GM19240 (cell line): ENCODE data around the gene GMPPA.

Source experiments
- DNase-seq: peaks from one replicate; pipeline ENCODE4 v3.0.0; 2011; ENCODE audit warnings: low spot score; ENCODE audit not compliant: insufficient read length

Gene GMPPA

DNA sequence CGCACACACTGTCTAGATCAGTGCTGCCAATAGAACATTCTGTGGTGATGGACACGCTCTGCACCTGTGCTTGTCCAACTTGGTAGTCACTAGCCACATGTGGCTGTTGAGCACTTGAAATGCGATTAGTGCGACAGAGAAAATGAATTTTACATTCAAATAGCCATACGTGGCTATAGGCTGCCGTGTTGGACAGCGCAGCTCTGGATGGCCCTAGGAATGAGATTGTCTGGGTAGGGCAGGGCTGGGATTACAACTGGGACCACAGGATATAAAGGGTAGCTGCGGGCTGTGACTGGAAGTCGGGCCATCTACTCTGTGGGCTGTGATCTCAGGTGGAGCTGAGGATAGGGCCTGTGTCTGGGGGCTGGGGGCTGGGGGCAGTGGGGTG lies 20.8 kb downstream of the GMPPA start:
- no peak for DNase-seq

DNA sequence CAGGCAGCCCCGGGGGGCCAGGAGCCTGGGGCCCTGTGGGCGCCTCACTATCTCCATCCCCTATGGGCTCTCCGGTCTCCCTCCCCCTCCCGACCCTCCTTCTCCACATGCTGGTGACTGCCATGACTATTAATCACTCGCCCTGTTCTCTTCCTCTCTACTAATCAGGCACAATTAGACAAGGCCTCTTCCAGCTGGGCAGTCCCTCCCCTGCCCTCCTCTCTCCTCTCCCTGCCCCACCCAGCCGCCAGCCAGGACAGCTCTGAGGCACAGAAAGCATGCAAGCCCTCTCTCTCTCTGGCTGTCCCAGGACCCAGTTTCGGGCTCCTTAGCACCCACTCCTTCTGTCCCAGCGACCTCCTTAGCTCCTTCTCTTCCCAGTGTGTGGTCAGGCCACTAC lies 21.4 kb downstream of the GMPPA start:
- no peak for DNase-seq

DNA sequence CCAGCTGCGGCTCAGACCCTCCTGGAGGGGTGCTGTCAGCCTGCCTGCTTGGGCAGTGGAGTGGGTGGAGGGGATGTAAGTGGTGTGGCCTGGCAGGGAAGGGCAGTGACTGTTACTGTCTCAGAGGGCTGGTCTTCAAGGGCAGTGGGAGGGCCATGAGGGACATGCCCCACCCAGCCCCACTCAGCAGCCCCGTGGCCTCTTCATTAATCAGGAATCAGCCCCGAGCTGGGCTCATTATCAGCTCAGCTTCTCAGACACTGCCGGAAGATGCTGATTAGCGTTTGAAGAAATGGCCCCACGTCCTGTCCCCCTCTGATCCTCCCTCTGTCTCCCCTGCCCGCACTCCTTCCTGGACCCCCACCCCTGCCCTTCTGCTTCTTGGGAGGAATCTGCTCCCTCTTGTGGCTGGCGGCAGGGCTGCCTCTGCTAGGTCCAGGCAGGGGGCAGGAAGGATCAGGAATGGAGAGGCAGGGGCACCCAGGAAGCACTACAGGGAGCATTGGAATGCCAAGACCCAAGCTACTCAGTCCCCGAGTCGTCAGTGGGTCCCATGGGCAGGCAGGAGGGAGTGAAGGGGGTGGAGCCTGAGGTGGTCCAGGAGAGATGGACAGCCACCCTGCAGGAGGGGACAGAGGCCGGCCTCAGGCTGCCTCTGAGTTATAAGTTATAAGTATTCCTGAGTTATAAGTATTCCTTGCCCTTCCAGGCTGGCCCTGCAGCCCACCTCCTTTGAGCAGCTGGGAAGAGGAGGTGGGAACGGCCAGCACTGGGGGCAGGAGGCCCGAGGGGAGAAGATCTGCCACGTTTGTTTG lies 22.6 kb downstream of the GMPPA start:
- DNase-seq = no peak

DNA sequence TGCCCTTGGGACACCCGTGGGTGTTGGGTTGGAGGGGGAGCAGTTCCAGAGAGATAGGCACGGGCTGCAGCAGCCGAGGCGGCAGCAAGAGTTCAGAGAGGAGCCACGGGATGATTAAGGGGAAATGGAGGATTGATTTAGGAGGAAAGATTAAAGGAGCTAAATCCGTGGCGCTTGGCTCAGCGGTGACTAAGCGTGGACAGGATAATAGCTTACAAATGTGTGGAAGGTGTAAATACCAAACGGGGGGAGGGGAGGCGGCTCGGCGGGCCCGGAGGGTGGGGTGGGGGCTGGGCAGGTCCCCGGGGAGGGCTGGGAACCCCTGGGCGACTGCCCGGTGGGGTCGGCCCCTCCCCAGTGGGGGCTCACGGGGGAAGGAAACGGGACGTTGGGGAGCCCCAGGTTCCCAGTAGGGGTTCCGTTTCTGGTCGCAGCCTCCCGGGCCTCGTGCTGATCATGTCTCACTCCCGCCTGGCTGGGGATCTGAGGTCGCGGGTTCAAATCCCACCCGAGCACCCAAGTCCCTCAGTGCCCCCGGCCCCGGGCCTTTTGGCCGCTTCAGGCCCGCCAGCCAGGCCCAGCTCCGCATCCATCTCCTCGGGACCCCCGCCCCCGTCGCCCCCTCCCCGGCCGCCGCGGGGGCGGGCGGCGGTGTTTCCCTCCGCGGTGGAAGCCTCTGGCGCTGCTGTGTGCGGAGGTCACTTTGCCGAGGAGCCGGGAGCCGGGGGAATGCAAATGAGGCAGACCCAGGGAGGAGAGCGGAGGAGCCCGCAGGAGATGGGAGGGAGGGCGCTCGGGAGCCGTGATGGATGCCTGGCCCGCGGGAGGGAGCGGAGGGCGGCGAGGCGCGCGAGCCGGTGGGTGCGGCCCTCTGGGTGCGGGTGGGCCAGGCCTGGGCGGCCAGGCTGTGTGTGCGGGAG lies 23.7 kb downstream of the GMPPA start:
- no peak for DNase-seq

DNA sequence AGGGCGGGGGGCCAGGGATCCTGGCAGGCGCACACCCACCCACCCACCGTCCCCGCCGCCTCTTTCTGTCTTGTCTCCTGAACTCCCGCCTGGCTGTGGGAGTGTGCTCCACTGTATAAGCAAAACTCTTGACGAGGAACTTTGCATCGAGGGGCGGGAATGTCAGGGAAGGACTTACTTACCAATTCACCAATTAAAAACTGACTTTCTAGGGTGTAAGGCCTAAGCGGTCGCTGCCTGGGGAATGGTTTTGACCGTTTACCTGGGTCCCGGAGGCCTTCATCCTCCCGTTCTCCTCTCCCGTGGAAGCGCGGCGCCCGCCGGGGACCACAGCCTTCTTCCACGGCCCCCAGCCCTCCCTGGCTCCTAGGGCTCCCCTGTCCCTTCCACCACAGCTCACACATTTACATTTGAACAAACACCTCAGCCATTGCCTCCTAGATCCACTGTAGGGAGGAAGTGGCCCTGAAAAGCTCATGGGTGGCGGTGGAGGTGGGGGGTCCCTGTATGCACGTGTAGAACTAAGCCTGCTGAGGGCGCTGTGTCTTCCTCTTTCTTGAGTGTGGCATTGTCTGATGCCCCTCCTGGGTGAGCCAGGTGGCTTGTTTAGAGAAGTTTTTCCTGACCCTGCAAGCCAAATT lies 24.5 kb downstream of the GMPPA start:
- DNase-seq = no peak

DNA sequence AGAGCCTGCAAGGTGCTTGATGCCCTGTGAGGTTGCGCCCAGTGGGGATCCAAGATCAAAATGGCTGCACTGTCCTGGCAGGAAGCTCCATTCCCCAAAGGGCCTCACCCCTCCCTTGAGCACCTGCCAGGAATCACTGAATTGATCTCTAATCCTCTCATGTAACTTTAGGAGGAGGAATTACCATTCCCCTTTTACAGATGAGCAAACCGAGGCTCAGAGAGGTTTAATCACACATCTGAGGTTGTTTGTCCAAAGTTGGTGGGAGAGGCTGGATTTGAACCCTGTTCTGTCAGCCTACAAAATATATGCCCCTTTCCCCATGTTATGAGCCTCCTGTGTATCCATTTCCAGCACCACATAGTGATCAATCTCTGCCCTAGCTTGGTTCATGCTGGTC lies 26.1 kb downstream of the GMPPA start:
- DNase-seq = no peak

DNA sequence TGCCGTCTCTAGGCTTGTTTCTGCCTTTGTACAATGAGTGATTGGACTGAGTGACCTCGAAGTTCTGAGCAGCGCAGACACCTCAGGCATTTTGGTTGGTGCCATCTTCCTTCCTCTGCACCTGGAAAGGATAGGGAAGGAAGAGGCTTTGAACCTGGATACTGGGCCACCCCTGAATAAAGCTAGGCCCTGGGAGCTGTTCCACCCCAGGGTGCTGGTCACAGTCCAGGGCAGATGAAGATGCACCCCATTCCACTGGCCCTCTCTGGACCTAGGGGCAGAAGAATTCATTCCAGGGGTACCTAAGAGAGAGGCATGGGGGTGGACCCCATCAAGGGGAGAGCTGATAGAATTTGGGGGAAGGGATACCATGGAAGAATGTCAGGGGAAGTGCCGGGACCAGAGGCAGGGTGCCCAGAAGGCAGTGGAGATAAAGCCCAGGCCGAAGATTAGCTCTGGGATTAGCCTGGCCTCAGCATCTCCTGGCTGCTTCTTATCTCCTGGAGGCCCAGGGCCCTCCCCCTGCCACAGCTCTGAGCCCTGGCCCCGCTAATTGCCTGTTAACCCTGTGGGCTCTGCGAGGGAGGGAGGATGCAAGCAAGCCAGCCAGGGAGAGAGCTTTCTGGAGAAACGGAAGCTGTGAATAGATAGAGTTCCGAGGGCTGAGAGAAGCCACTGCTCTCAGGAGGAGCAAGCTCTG lies 27.0 kb downstream of the GMPPA start:
- no peak for DNase-seq

DNA sequence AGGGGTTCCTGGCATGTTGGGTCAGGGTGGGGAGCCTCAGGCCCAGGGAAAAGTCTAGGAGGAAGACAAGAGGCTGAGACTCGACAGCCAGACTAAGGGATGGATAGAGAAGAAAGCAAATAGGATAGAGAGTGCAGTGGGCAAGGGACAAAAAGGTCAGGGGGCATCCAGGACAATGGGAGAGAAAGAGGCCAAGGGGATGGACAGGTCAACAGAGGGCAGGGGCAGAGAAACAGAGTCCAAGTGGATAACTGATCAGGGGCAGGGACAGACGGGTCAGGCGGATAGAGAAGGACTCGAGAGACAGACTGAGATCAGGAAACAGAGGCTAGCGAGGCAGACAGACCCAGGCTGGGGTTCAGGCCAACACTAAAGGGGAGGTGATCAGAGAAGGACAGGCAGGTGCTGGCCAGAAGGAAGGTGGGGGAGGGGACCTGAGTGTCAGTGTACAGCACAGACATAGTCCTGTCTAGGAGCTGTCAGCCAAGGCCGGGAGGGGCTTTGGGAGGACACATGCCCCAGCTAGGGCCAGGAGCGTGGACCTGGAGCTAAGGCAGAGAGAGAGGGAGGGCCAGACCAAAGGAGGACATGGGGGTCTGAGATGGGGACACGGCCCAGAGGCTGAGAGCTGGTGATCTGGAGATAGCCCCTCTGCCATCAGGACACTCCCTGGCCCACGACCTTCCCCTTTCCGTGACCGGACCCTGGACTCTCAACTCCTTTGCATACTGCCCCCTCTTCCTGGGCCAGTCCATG lies 27.8 kb downstream of the GMPPA start:
- no peak for DNase-seq

DNA sequence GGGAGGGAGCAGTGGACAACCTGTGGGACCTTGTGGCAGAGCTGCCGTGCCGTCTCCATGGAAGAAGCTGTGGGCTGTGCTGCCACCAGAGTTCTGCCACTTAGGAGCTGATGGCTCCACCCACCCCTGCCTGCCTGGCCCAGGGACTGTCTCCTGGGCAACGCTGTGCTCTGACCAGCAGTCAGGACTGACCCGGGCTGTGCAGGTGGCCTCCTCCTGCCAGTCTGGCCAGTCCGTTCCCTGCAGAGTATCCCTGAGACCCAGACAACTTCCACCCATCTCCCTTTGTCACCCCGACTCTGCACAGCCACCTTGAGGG lies 28.3 kb downstream of the GMPPA start:
- DNase-seq = no peak

DNA sequence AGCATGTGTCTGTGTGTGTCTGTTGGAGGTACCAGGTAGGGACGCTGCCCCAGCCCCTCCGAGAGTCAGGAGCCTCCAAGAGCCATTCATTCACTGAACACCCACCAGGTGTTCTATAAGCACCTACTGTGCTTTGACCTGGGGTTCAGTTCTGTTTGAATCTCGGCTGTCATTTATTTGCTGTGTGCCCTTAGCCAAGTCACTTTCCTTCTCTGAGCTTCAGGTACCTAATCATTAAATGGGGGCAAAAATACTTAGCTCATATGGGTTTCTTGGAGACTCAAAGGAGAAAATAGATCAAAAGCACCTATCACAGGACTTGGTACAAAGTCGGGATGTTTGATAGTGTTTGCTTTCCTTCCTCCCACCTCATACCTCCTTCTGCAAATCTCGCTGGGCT lies 28.8 kb downstream of the GMPPA start:
- no peak for DNase-seq

DNA sequence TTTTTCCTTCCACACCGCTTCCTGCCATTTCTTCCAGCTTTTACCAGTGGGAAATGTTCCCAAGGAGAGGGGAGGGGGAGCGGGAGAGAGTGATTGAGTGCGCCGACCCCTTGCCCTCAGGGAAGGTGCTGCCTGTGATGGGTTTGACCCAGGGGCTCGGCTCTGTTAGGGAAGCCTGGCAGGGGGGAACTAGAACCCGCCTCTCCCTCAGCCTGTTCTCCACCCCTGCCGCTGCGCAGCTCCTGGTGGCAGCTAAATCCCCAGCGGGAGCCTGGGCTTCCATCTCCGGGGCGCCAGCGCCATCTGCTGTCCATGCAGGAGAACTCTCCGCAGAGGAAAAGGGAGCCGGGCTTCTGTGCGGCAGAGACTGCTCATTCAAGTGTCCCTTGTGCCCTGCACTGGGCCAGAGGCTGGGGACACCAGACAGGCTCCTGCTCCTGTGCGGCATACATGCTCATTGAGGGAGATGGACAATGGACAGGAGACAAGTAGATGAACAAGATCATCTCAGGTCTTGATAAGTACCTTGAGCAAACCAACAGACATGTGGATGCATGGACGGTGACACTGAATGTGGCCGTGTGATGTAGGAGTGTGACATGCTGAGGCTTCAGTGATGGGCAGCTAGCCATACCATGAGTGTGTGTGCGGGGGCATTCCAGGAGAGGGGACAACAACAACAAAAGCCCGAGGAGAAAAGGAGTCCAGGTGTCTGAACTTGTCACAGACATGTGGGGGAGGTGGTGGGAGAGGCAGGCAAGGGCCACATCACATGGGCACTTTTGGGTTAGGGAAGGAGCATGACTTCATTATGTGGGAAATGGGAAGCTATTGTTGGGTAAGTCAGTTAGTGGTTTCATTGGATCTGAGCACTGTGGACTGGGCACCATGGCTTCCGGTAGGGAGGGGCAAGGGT lies 31.6 kb downstream of the GMPPA start:
- peak; percentile 98 for DNase-seq

DNA sequence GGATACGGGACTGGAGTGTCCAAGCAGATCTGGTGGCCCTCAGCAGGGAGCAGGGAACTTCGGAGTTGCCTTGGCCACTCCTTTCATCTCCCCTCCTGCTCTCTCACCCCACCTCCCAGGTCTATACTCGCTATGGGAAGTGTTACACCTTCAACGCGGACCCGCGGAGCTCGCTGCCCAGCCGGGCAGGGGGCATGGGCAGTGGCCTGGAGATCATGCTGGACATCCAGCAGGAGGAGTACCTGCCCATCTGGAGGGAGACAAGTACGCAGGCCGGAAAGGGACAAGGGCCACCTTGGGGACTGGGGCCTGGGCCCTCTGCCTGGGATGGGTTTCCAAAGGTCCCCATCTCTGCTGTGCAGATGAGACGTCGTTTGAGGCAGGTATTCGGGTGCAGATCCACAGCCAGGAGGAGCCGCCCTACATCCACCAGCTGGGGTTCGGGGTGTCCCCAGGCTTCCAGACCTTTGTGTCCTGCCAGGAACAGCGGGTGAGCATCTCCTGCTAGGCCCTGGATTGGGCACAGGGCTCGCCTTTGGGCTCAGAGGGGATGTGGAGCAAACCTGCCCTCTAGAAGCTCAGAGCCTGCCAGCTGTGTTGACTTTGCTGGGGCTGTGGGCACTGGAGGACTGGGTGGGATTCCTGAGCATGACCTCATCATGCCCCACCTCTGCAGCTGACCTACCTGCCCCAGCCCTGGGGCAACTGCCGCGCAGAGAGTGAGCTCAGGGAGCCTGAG lies 33.1 kb downstream of the GMPPA start:
- no peak for DNase-seq

DNA sequence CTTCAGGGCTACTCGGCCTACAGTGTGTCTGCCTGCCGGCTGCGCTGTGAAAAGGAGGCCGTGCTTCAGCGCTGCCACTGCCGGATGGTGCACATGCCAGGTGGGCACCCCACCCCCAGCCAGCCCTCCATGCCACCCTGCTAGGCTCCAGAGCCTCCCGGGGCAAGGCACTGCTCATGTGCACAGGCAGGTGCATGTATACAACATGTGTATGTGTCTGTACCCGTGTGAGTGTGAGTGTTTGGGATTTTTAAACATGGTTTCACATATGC lies 33.6 kb downstream of the GMPPA start:
- no peak for DNase-seq

DNA sequence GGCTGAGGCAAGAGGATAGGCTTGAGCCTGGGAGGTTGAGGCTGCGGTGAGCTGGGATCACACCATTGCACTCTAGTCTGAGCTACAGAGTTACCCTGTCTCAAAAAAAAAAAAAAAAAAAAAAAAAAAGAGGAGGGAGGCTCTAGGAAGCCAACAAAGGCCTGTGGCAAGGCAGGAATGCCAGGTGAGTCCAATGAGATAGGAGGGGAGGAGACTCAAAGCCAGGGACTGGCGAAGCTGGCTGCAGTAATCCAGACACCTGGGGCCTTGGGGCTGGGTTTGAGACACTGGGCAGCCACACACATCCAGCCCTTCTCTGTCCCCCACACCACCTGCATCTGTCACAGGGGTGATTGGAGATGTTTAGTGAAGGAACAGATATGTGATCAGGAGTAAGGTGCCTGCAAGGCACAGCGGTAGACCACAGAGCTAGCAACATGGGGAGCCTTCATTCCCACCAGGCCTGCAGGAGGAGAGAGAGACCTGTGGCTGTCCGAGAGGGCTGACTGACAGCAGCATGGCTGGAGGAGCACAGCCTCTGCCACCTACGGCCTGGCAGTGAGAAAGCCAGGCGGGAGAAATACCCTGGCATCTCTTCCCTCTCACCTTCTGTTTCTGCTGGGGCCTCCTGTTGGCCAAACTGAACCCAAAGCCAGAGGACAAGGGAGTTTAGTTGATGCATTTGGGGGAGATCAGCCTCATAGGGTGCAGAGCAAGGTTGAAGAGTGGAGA lies 35.4 kb downstream of the GMPPA start:
- DNase-seq = no peak

DNA sequence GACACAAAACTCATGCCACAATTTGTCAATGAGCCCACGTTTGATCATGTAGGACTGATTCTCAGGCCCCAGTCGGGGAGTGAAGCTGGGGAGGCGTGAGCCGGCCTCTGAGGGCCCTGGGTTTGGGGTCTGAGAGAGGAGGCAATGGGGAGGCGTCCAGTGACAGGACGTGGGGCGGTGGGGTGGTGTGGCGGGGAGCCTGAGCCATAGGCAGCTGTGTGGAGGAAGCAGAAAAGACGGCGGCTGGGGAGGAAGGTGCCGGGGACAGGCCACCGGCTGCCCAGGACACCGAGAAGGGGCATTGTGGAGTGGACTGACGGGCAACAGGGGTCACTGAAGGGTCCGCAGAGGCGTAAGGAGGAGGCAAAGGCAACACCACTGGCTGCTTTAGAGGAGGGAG lies 37.7 kb downstream of the GMPPA start:
- no peak for DNase-seq

DNA sequence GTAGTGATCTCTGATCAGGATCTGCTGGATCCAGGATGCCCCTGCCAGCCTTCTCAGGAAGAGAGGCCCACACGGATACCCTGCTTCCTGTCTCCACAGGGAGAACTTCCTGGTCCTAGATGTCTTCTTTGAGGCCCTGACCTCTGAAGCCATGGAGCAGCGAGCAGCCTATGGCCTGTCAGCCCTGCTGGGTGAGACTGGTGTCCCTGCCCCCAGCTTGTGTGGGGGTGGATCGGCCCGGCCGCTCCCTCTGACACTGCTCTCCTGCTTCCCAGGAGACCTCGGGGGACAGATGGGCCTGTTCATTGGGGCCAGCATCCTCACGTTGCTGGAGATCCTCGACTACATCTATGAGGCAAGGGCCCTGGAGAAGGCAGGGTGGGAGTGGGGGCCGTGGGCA lies 38.3 kb downstream of the GMPPA start:
- DNase-seq = no peak

DNA sequence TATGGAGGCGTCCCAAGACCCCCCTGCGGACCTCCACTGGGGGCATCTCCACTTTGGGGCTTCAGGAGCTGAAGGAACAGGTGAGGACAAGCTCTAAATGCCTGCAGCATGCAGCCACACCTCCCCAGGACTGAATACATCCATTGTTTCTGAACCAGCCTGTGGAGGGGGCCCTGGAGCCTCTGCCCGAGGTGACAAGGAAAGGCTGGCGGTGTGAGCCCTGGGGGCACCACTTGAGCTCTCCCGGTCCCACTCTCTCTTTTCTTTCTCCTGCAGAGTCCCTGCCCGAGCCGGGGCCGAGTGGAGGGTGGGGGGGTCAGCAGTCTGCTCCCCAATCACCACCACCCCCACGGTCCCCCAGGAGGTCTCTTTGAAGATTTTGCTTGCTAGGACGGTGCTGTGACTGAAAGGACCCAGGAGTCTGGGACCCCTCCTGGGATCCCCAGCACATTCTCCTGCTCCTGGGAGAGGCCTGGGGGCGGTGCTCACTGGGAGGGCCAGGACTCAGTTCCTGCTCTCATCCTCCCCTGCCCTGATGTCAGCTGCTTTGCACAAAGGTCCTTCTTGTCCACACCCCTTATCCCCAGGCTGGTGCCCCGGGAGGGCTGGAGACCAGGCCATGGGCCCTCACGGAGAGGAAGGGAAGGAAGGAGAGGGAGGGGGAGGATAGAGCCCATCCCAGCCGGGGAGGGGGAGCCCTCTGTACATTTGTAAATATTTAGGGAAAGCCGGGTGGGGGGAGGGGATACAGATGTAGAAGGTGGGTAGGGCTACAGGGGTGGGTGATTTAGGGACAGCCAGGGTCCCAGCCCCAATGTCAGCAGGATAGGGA lies 39.2 kb downstream of the GMPPA start:
- DNase-seq = no peak

DNA sequence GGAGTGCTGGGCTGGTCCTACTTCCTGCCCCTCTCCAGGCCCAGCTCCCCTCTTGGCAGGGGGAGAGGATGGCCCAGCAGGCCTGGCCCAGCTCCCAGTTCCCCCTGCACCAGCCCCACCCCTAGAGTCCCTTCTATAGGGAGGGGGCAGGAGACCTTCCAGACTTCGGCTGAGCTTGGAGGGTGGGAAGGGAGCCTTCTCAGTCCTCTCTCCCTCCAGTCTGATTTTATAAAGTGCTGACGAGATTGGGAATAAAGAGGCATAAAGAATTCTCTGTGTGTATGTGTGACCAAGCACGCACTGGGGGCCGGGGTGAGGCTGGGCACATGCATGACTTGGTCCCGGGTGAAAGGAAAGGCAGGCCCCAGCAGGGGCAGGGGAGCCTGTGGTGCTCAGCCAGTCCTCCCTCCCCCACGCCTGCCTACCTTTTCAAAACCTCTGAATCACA lies 39.8 kb downstream of the GMPPA start:
- DNase-seq = no peak
